H54 (cell line): ENCODE measurements around the gene SERTM1.

Experiments
- DNase-seq: peaks from one replicate; pipeline ENCODE4 v3.0.0; 2011; ENCODE audit warnings: low spot score, mixed read lengths; ENCODE audit not compliant: insufficient read length
- FAIRE-seq: peaks from 3 replicates; lab custom pipeline; 2011; peaks lifted over from hg19 to GRCh38; lab: Jason Lieb, UNC
- POLR2A ChIP-seq: IDR thresholded peaks from 2 replicates; pipeline ENCODE4 v1.6.1; 2011; ENCODE audit warnings: low read depth, mild to moderate bottlenecking, low read length

Gene SERTM1

GRCh38 chr13:36683701-36684100 is 9.9 kb downstream of the SERTM1 start:
- DNase-seq (no peak), FAIRE-seq (no peak)
- TF ChIP-seq POLR2A: no peak

- no peak for DNase-seq
- FAIRE-seq: no peak
- TF ChIP-seq POLR2A: no peak
Measured at GRCh38 chr13:36685927-36686326, 12.1 kb downstream of the SERTM1 start.

- no peak for TF ChIP-seq POLR2A
- DNase-seq (no peak), FAIRE-seq (no peak)
Measured at GRCh38 chr13:36696410-36697010, 22.7 kb downstream of the SERTM1 start.

GRCh38 chr13:36700170-36700569 is 26.4 kb downstream of the SERTM1 start:
- DNase-seq (no peak), FAIRE-seq (no peak)
- TF ChIP-seq POLR2A: no peak

GRCh38 chr13:36706755-36707154 is 32.9 kb downstream of the SERTM1 start:
- DNase-seq (no peak), FAIRE-seq (no peak)
- no peak for TF ChIP-seq POLR2A

- no peak for TF ChIP-seq POLR2A
- FAIRE-seq (no peak), DNase-seq (no peak)
Measured at GRCh38 chr13:36709136-36709890, 35.5 kb downstream of the SERTM1 start.

GRCh38 chr13:36710396-36710795 is 36.6 kb downstream of the SERTM1 start:
- FAIRE-seq (no peak), DNase-seq (no peak)
- TF ChIP-seq POLR2A: no peak

- FAIRE-seq: no peak
- no peak for TF ChIP-seq POLR2A
Measured at GRCh38 chr13:36712290-36712689, 38.5 kb downstream of the SERTM1 start.

GRCh38 chr13:36712770-36713169 is 39.0 kb downstream of the SERTM1 start:
- DNase-seq: no peak

More at GRCh38 chr13:36712290-36712689, 38.5 kb downstream of the SERTM1 start:
- DNase-seq: no peak

GRCh38 chr13:36713887-36714286 is 40.1 kb downstream of the SERTM1 start:
- no peak for FAIRE-seq
- no peak for DNase-seq
- no peak for TF ChIP-seq POLR2A

More at GRCh38 chr13:36712770-36713169, 39.0 kb downstream of the SERTM1 start:
- TF ChIP-seq POLR2A: no peak
- FAIRE-seq: no peak

- no peak for DNase-seq
- TF ChIP-seq POLR2A: no peak
- FAIRE-seq: no peak
Measured at GRCh38 chr13:36715841-36716240, 42.0 kb downstream of the SERTM1 start.

- no peak for TF ChIP-seq POLR2A
- FAIRE-seq (no peak), DNase-seq (no peak)
Measured at GRCh38 chr13:36717017-36717416, 43.2 kb downstream of the SERTM1 start.

- no peak for DNase-seq
- TF ChIP-seq POLR2A: no peak
- no peak for FAIRE-seq
Measured at GRCh38 chr13:36717966-36718545, 44.2 kb downstream of the SERTM1 start.

- FAIRE-seq: no peak
- no peak for TF ChIP-seq POLR2A
Measured at GRCh38 chr13:36718686-36719085, 44.9 kb downstream of the SERTM1 start.

More at GRCh38 chr13:36718686-36719085, 44.9 kb downstream of the SERTM1 start:
- DNase-seq: no peak
